HG02970 (cell line): ENCODE data around the gene BCL2A1.
"Not testable (repeated sequence)": the region's sequence is repeated elsewhere in the genome, so short reads cannot be mapped to it uniquely, and the experiment has no call there.

Source experiments
- ATAC-seq: cut with Tn5 transposase; IDR thresholded peaks from one replicate; pipeline ENCODE4 v1.9.1; 2021; ENCODE audit warnings: mild to moderate bottlenecking, moderate library complexity, moderate number of reproducible peaks; ENCODE audit not compliant: unreplicated experiment, low FRiP score

Gene BCL2A1

DNA sequence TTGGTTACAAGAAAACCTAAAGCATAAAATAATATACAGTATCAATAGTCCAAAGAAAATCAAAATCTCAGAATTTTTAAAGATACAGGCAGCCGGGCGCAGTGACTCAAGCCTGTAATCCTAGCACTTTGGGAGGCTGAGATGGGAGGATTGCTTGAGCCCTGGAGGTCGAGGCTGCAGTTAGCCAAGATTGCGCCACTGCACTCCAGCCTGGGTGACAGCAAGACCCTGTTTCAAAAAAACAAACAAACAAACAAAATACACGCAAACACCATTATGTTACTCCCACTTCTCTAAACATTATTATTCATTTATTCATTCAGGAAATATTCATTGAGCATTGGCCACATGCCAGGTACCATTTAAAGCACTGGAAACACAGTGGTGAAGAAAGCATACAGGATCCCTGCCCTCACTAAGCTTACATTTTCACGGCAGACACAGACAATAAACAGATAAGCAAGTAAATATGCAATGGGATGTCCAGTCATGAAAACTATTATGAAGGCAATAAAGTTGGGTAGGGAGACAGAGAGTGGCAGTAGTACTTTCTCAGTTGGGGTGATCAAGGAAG is 6.7 kb downstream of the BCL2A1 start:
- ATAC-seq = no peak

DNA sequence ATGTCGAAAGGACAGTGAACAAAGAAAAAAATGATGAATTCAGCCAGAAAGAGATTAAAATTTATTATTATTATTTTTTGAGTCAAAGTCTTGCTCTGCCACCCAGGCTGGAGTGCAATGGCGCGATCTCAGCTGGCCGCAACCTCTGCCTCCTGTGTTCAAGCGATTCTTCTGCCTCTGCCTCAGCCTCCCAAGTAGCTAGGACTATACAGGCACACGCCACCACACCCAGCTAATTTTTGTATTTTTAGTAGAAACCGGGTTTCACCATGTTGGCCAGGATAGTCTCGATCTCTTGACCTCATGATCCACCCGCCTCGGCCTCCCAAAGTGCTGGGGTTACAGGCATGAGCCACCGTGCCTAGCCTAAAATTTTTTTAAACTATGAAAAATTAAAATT is 8.1 kb downstream of the BCL2A1 start:
- ATAC-seq = not testable (repeated sequence)

- no peak for ATAC-seq
Observed at GRCh38 chr15:79962178-79962577, 8.8 kb downstream of the BCL2A1 start.

DNA sequence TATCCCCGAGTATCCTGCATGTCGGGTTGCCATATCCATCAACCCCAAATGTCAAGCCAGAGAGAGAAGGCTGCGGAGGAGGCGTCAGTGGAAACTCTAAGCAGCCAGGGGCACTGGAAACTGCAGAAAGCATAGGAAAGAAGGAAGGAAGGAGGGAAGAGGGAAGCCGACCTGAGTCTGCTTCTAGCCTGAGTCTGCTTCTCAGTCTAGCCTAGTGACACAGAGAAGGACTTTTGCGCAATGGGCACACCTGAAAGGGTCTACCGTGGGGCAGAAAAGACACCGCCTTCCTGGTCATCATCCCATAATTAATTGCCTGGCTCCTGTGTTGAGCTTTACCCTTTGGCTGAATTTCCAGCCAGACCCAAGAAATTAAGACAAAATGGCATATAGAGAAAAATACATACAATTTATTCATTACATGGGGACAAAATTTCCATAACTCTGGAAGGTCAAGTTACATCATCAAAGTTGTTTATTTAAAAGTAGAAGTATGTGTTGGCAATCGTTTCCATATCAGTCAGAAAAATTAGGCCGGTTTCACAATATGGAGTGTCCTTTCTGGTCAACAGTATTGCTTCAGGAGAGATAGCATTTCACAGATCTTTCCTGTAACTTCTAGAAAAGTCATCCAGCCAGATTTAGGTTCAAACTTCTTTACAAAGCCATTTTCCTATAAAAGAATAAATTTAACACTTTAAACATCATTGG is 10.3 kb downstream of the BCL2A1 start:
- ATAC-seq = no peak

- no peak for ATAC-seq
Observed at GRCh38 chr15:79957741-79958140, 13.3 kb downstream of the BCL2A1 start.

DNA sequence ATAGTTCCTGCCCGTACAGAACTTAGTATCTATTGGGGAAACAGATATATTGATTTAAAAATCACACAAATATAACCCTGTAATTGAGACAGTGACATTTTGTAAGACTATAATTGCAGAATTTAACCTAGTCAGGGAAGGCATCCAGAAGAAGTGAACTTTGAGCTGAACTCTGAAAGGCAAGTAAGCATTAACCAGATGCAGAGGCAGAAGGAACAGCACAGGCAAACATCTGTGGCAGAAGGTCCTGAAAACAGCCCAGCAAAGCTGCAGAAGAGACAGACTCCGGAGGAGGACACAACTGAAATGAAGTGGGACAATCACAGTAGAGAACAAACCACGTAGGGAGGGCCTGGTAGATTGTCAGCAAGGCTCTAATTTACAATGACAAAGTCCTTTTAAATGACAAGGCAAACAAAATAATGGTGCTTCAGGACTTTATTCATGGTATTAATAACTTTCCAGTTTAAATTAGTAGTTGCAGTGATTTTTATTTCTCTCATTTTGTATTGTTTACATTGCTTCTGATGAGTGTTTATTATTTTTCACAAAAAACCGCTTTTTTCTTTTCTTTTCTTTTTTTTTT is 14.5 kb downstream of the BCL2A1 start:
- no peak for ATAC-seq

DNA sequence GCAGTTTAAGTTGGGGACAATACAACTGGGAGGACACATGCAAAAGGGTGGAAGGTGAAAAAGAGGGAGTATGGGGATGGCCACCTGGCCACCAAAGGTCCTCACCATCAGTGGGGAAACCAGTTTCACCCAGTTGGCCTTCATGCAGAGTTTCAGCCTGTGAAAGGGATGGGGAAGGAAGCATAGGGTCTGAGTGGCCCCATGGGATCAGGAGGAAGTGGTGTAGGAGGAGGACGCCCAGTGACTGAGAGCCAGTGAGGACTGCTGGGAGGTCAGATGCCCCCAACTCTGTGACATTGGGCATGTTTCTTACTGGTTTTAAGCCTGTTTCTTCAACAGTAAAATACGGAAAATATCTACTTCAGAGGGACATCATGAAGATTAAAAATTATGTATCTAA is 16.3 kb downstream of the BCL2A1 start:
- ATAC-seq = no peak

DNA sequence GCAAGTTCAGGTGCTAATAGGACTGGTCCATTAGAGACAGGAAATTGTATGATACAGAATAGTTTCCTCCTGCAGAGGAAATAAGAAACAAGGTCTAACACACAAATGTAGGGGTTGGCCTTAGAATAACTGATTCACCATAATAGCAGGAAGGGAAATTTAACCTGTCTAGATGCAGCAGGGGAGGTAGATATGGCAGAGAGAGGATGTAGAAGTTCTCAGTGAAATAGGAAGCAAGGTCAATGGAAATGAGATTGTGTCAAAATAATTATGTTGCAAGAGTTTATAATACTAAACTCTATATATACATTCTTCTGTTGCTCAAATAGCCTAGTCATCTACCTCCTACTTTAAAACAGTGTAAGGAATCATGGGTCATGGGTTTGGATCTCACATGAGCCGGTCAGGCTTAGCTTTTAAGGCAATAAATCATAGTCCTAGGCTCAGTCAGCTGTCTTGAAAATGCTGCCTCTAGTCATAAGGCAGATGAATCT is 17.0 kb downstream of the BCL2A1 start:
- ATAC-seq = no peak

- no peak for ATAC-seq
Observed at GRCh38 chr15:79952329-79952728, 18.7 kb downstream of the BCL2A1 start.

DNA sequence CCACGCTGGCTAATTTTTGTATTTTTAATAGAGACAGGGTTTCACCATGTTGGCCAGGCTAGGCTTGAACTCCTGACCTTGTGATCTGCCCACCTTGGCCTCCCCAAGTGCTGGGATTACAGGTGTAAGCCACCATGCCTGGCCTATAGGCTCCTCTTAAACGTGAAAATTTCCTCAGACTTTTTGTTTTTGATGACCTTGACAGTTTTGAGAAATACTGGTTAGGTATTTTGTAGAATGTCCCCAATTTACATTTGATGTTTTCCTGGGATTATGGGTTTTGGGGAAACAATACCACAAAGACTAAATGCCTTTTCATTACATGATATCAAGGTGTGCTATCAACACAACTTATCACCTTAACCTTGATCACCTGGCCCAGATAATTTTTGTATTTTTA is 20.7 kb downstream of the BCL2A1 start:
- no peak for ATAC-seq

GRCh38 chr15:79948761-79949160 is 22.2 kb downstream of the BCL2A1 start:
- no peak for ATAC-seq

- ATAC-seq = no peak
Observed at GRCh38 chr15:79948095-79948695, 22.8 kb downstream of the BCL2A1 start.

DNA sequence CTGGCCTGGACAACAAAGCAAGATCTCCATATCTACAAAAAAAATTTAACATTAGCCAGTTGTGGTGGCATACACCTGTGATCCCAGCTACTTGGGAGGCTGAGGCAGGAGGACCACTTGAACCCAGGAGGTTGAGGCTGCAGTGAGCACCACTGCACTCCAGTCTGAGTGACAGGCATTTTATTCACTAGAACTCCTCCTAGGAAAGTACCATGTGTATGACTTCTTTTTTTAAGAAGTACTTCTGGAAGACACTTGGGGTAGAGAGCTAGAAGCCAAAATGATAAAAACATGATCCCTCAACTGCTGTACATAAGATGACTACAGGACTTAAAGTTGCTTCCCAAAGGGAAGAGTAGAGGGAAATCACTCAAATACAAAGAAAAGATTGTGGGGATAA is 24.0 kb downstream of the BCL2A1 start:
- ATAC-seq = no peak

DNA sequence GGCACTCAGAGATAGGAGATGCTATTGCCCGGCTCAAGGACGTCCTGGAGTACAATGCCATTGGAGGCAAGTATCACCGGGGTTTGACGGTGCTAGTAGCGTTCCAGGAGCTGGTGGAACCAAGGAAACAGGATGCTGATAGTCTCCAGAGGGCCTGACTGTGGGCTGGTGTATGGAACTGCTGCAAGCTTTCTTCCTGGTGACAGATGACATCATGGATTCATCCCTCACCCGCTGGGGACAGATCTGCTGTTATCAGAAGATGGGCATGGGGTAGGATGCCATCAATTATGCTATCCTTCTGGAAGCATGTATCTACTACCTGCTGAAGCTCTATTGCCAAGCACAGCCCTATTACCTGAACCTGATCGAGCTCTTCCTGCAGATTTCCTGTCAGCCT is 26.4 kb downstream of the BCL2A1 start:
- no peak for ATAC-seq

GRCh38 chr15:79943820-79944219 is 27.2 kb downstream of the BCL2A1 start:
- no peak for ATAC-seq

- no peak for ATAC-seq
Observed at GRCh38 chr15:79942741-79943481, 28.1 kb downstream of the BCL2A1 start.

DNA sequence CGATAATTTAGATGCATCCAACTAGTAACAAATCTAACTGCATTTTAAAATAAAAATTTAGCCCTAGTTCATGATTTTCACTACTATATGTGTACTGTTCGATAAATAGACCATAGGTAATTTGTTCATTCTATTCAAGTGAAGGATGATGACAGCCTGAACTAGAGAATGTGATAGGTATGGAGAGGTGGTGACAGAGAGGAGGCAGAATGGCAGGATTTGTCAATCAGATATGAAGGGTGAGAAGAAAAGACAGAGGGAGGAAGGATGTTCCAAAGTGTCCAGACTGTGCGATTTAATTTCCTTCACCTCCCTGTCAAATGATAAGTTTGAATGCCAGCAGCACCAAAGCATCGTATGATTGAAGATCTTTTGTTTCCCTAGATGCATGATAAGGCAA is 31.6 kb downstream of the BCL2A1 start:
- no peak for ATAC-seq

- ATAC-seq = no peak
Observed at GRCh38 chr15:79938143-79938542, 32.9 kb downstream of the BCL2A1 start.

DNA sequence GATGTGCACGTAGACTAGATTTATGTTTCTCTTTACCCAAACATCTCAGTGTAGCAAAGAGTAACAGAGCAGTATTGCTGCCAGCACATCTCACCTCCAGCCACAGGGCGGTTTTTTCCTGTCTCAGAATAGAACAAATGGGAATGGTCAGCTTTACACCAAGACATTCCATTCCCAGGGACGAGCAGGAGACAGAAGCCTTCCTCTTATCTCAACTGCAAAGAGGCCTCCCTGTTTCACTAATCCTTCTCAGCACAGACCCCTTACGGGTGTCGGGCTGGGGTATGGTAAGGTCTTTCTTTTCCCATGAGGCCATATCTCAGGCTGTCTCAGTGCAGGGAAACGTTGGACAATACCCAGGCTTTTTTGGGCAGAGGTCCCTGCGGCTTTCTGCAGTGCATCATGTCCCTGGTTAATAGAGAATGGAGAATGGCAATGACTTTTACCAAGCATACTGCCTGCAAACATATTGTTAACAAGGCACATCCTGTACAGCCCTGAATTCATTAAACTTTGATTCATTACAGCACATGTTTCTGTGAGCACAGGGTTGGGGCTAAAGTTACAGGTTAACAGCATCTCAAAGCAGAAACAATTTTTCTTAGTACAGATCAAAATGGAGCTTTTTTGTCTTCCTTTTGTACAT is 35.3 kb downstream of the BCL2A1 start:
- ATAC-seq = not testable (repeated sequence)

GRCh38 chr15:79933231-79933630 is 37.8 kb downstream of the BCL2A1 start:
- no peak for ATAC-seq
